GM12878 (cell line): Measurements from ENCODE around the gene CDKN2B.

Experiments used
- CBFB ChIP-seq: IDR thresholded peaks from 2 replicates; pipeline ENCODE4 v1.6.1; 2016; ENCODE audit warnings: antibody characterized with exemption, low read depth
- CTCF ChIP-seq, 3 experiments: IDR thresholded peaks in 2 of 3; conservative IDR thresholded peaks in 1 of 3; 2 replicates each; pipeline ENCODE4 v1.5.1; 2011; ENCODE audit warnings: low read depth in 3 of 3, low read length in 3 of 3, mild to moderate bottlenecking in 3 of 3, control low read depth in 2 of 3, moderate library complexity in 2 of 3, inconsistent platforms in 1 of 3, mixed read lengths in 1 of 3; ENCODE audit not compliant: control insufficient read depth in 2 of 3, insufficient read depth in 1 of 3; ENCODE audit errors: extremely low read depth in 1 of 3
- EZH2 ChIP-seq: IDR thresholded peaks from 2 replicates; pipeline ENCODE4 v1.6.1; 2012; ENCODE audit warnings: low read depth, mild to moderate bottlenecking, control low read depth, inconsistent platforms, low read length, borderline replicate concordance; ENCODE audit not compliant: control insufficient read depth
- HCFC1 ChIP-seq: fragments of 150-350 bp; IDR thresholded peaks from 2 replicates; pipeline ENCODE4 v1.6.1; 2014; ENCODE audit warnings: low read length
- KDM1A ChIP-seq: fragments of 200-600 bp; sonication (generic); IDR thresholded peaks from 2 replicates; pipeline ENCODE4 v1.6.1; 2016; ENCODE audit warnings: borderline replicate concordance
- POLR2A ChIP-seq: IDR thresholded peaks from 2 replicates; pipeline ENCODE4 v1.6.1; 2011; ENCODE audit warnings: low read depth, mild to moderate bottlenecking, low read length
- RFX5 ChIP-seq: IDR thresholded peaks from 2 replicates; pipeline ENCODE4 v1.6.1; 2011; ENCODE audit warnings: low read depth, low read length, improper control_type of control experiment
- SRF ChIP-seq, 2 experiments: IDR thresholded peaks; 2 replicates each; pipeline ENCODE4 v1.6.1; 2011; ENCODE audit warnings: low read depth in 2 of 2, low read length in 2 of 2, mild to moderate bottlenecking in 1 of 2, moderate library complexity in 1 of 2
- TARDBP ChIP-seq: IDR thresholded peaks from 2 replicates; pipeline ENCODE4 v1.6.1; 2016; ENCODE audit warnings: borderline replicate concordance
- YY1 ChIP-seq: IDR thresholded peaks from 2 replicates; pipeline ENCODE4 v1.6.1; 2011; ENCODE audit warnings: low read depth, mild to moderate bottlenecking, low read length
- ZNF274 ChIP-seq: IDR thresholded peaks from one replicate; pipeline ENCODE4 v1.8.0; 2011; ENCODE audit not compliant: insufficient read length, insufficient read depth

- TF ChIP-seq ZNF274 = no peak
- no peak for TF ChIP-seq EZH2
- no peak for TF ChIP-seq YY1
- TF ChIP-seq HCFC1 = no peak
- no peak for TF ChIP-seq CTCF (IDR thresholded peaks at IDR 0.05 in 2 of 3, conservative IDR thresholded peaks at IDR 0.05 in 1 of 3; ENCODE audit: control insufficient read depth in 2 of 3, extremely low read depth in 1 of 3, insufficient read depth in 1 of 3, low read depth in 3 of 3, low read length in 3 of 3)
- TF ChIP-seq TARDBP = no peak
- TF ChIP-seq CBFB = no peak
- TF ChIP-seq KDM1A = no peak
- no peak for TF ChIP-seq POLR2A
- TF ChIP-seq SRF (IDR thresholded peaks at IDR 0.05; ENCODE audit: low read depth in 2 of 2, low read length in 2 of 2) = no peak
- TF ChIP-seq RFX5 = no peak
Observed at GRCh38 chr9:22005021-22005701, 3.9 kb downstream of the CDKN2B start.
